HEK293 (cell line): ENCODE data around the gene HRH2.

Source experiments
- CTCF ChIA-PET: fragments of 350-600 bp; formaldehyde crosslinking; extraction: SDS; loops from one replicate; lab custom pipeline; 2021; ENCODE audit warnings: antibody characterized with exemption; lab: Yijun Ruan, JAX
- POLR2A ChIA-PET: fragments of 300-600 bp; formaldehyde crosslinking; extraction: SDS; loops from one replicate; lab custom pipeline; 2020; ENCODE audit warnings: antibody characterized with exemption, inconsistent platforms; lab: Yijun Ruan, JAX
- H3K27ac ChIP-seq: fragments of 200-500 bp; sonication (Bioruptor generic); 2 replicates; pipeline ENCODE4 v1.5.1; 2014; ENCODE audit warnings: low read depth, low read length, control low read depth, inconsistent platforms; ENCODE audit errors: extremely low read depth
- H3K36me3 ChIP-seq, 2 experiments: fragments of 200-500 bp in 1 of 2; sonication (Bioruptor generic) in 1 of 2; 1 replicate in 1 of 2; 2 replicates in 1 of 2; pipeline ENCODE4 v1.5.1; 2014 to 2017; ENCODE audit warnings: inconsistent platforms in 2 of 2, low read length in 2 of 2; ENCODE audit not compliant: control insufficient read depth in 2 of 2, insufficient read depth in 1 of 2
- H3K4me1 ChIP-seq: fragments of 200-500 bp; sonication (Bioruptor generic); 2 replicates; pipeline ENCODE4 v1.5.1; 2014; ENCODE audit warnings: mild to moderate bottlenecking, low read length, inconsistent platforms; ENCODE audit not compliant: control insufficient read depth, insufficient read depth
- H3K4me3 ChIP-seq: 2 replicates; pipeline ENCODE4 v1.5.1; 2011; ENCODE audit warnings: low read depth, mild to moderate bottlenecking, control low read depth, low read length, moderate library complexity
- H3K9me3 ChIP-seq: fragments of 200-500 bp; sonication (Bioruptor generic); 2 replicates; pipeline ENCODE4 v1.5.1; 2014; ENCODE audit warnings: low read depth, low read length, inconsistent platforms; ENCODE audit not compliant: control insufficient read depth, insufficient read depth
- GLI2 ChIP-seq: fragments of 450-650 bp; formaldehyde crosslinking; IDR thresholded peaks from 2 replicates; pipeline ENCODE4; 2017; ENCODE audit warnings: missing biosample characterization, missing genetic modification characterization, low read depth, borderline replicate concordance
- KLF9 ChIP-seq: fragments of 450-650 bp; formaldehyde crosslinking; IDR thresholded peaks from 2 replicates; pipeline ENCODE4 v1.5.1; 2016; ENCODE audit warnings: missing biosample characterization, missing genetic modification characterization, low read depth
- MZF1 ChIP-seq: fragments of 450-650 bp; formaldehyde crosslinking; IDR thresholded peaks from 2 replicates; pipeline ENCODE4 v1.5.1; 2017; ENCODE audit warnings: missing biosample characterization, missing genetic modification characterization, borderline replicate concordance
- SP3 ChIP-seq: fragments of 450-650 bp; formaldehyde crosslinking; IDR thresholded peaks from 2 replicates; pipeline ENCODE4 v1.5.1; 2016; ENCODE audit warnings: missing biosample characterization, missing genetic modification characterization
- TCF7L2 ChIP-seq: IDR thresholded peaks from 2 replicates; pipeline ENCODE4 v1.6.1; 2011; ENCODE audit warnings: low read depth, mild to moderate bottlenecking, inconsistent platforms, low read length, moderate library complexity, borderline replicate concordance
- WT1 ChIP-seq: fragments of 450-650 bp; formaldehyde crosslinking; IDR thresholded peaks from 2 replicates; pipeline ENCODE4 v1.5.1; 2016; ENCODE audit warnings: missing biosample characterization, missing genetic modification characterization
- ZBTB11 ChIP-seq: fragments of 450-650 bp; formaldehyde crosslinking; conservative IDR thresholded peaks from 2 replicates; pipeline ENCODE4 v1.5.1; 2016; ENCODE audit warnings: low read depth, missing biosample characterization, missing genetic modification characterization
- ZBTB48 ChIP-seq: fragments of 450-650 bp; formaldehyde crosslinking; IDR thresholded peaks from 2 replicates; pipeline ENCODE4 v1.5.1; 2016; ENCODE audit warnings: missing biosample characterization, missing genetic modification characterization
- ZFHX2 ChIP-seq: fragments of 450-650 bp; formaldehyde crosslinking; conservative IDR thresholded peaks from 2 replicates; pipeline ENCODE4 v1.5.1; 2016; ENCODE audit warnings: missing biosample characterization, missing genetic modification characterization
- ZFP3 ChIP-seq: fragments of 450-650 bp; formaldehyde crosslinking; IDR thresholded peaks from 2 replicates; pipeline ENCODE4 v1.5.1; 2016; ENCODE audit warnings: low read depth, missing biosample characterization, missing genetic modification characterization
- ZFP37 ChIP-seq: fragments of 450-650 bp; formaldehyde crosslinking; IDR thresholded peaks from 2 replicates; pipeline ENCODE4 v1.5.1; 2016; ENCODE audit warnings: missing biosample characterization, missing genetic modification characterization
- ZNF10 ChIP-seq: fragments of 450-650 bp; formaldehyde crosslinking; IDR thresholded peaks from 2 replicates; pipeline ENCODE4 v1.5.1; 2017; ENCODE audit warnings: missing biosample characterization, missing genetic modification characterization
- ZNF146 ChIP-seq: fragments of 450-650 bp; formaldehyde crosslinking; IDR thresholded peaks from 2 replicates; pipeline ENCODE4 v1.5.1; 2016; ENCODE audit warnings: missing biosample characterization, missing genetic modification characterization
- ZNF221 ChIP-seq: fragments of 450-650 bp; formaldehyde crosslinking; IDR thresholded peaks from 2 replicates; pipeline ENCODE4 v1.5.1; 2017; ENCODE audit warnings: missing biosample characterization, missing genetic modification characterization, borderline replicate concordance
- ZNF248 ChIP-seq: fragments of 450-650 bp; formaldehyde crosslinking; IDR thresholded peaks from 2 replicates; pipeline ENCODE4 v1.5.1; 2017; ENCODE audit warnings: missing biosample characterization, missing genetic modification characterization
- ZNF302 ChIP-seq: fragments of 450-650 bp; formaldehyde crosslinking; IDR thresholded peaks from 2 replicates; pipeline ENCODE4 v1.5.1; 2016; ENCODE audit warnings: missing biosample characterization, missing genetic modification characterization, low read depth
- ZNF324 ChIP-seq: fragments of 450-650 bp; formaldehyde crosslinking; IDR thresholded peaks from 2 replicates; pipeline ENCODE4 v1.5.1; 2016; ENCODE audit warnings: missing biosample characterization, missing genetic modification characterization
- ZNF354C ChIP-seq: fragments of 450-650 bp; formaldehyde crosslinking; IDR thresholded peaks from 2 replicates; pipeline ENCODE4 v1.5.1; 2016; ENCODE audit warnings: missing biosample characterization, missing genetic modification characterization, low read depth, borderline replicate concordance
- ZNF510 ChIP-seq: fragments of 450-650 bp; formaldehyde crosslinking; IDR thresholded peaks from 2 replicates; pipeline ENCODE4 v1.5.1; 2018; ENCODE audit warnings: mild to moderate bottlenecking, missing genetic modification characterization, missing biosample characterization; ENCODE audit not compliant: insufficient replicate concordance
- ZNF571 ChIP-seq: fragments of 450-650 bp; formaldehyde crosslinking; IDR thresholded peaks from 2 replicates; pipeline ENCODE4 v1.5.0; 2017; ENCODE audit warnings: missing biosample characterization, missing genetic modification characterization
- ZNF596 ChIP-seq: fragments of 450-650 bp; IDR thresholded peaks from 2 replicates; pipeline ENCODE4 v1.5.0; 2018; ENCODE audit warnings: missing biosample characterization, mild to moderate bottlenecking, missing genetic modification characterization, moderate library complexity
- ZNF664 ChIP-seq: fragments of 450-650 bp; formaldehyde crosslinking; IDR thresholded peaks from 2 replicates; pipeline ENCODE4 v1.5.1; 2016; ENCODE audit warnings: missing biosample characterization, missing genetic modification characterization
- ZNF76 ChIP-seq: fragments of 450-650 bp; formaldehyde crosslinking; IDR thresholded peaks from 2 replicates; pipeline ENCODE4; 2016; ENCODE audit warnings: low read depth, missing biosample characterization, missing genetic modification characterization, borderline replicate concordance
- ZXDB ChIP-seq: fragments of 450-650 bp; formaldehyde crosslinking; IDR thresholded peaks from 2 replicates; pipeline ENCODE4 v1.5.1; 2016; ENCODE audit warnings: missing biosample characterization, missing genetic modification characterization
- TF ChIP-seq, protein P1 (sequence below): fragments of 450-650 bp; formaldehyde crosslinking; IDR thresholded peaks from 2 replicates; pipeline ENCODE4 v1.5.1; 2016; ENCODE audit warnings: missing biosample characterization, missing genetic modification characterization

Gene HRH2

GRCh38 chr5:175658299-175659145 lies 651 bp downstream of the HRH2 start:
- Histone ChIP-seq H3K9me3 (no peaks in the 10 kb centered on the region), H3K4me3 (no peak overlapping the region), H3K4me1 (peaks cover 3% of the 10 kb centered on the region; the same call in 1 of the 2 replicates), H3K36me3 (no peaks in the 10 kb centered on the region), H3K27ac (no peak overlapping the region)
- CTCF ChIA-PET, result no interaction called here
- no peak for TF ChIP-seq ZNF248 (tag by site-specific recombination)
- TF ChIP-seq ZBTB11, result no peak
- no peak for TF ChIP-seq WT1
- TF ChIP-seq, protein P1, sequence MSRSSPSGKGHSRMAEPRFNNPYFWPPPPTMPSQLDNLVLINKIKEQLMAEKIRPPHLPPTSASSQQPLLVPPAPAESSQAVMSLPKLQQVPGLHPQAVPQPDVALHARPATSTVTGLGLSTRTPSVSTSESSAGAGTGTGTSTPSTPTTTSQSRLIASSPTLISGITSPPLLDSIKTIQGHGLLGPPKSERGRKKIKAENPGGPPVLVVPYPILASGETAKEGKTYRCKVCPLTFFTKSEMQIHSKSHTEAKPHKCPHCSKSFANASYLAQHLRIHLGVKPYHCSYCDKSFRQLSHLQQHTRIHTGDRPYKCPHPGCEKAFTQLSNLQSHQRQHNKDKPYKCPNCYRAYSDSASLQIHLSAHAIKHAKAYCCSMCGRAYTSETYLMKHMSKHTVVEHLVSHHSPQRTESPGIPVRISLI (tag by site-specific recombination), result no peak
- no peak for TF ChIP-seq ZFP37 (tag by site-specific recombination)
- TF ChIP-seq GLI2 (tag by site-specific recombination), result no peak
- no peak for TF ChIP-seq ZNF510 (tag by site-specific recombination)
- no peak for TF ChIP-seq ZXDB (tag by site-specific recombination)
- TF ChIP-seq ZFHX2, result no peak
- TF ChIP-seq MZF1 (tag by site-specific recombination), result no peak
- TF ChIP-seq KLF9 (tag by site-specific recombination), result no peak
- TF ChIP-seq ZNF76 (tag by site-specific recombination), result no peak
- TF ChIP-seq ZNF221 (tag by site-specific recombination), result no peak
- TF ChIP-seq SP3, result no peak
- TF ChIP-seq ZNF596 (tag by site-specific recombination), result no peak
- TF ChIP-seq ZNF324 (tag by site-specific recombination), result no peak
- POLR2A ChIA-PET, result no interaction called here

DNA sequence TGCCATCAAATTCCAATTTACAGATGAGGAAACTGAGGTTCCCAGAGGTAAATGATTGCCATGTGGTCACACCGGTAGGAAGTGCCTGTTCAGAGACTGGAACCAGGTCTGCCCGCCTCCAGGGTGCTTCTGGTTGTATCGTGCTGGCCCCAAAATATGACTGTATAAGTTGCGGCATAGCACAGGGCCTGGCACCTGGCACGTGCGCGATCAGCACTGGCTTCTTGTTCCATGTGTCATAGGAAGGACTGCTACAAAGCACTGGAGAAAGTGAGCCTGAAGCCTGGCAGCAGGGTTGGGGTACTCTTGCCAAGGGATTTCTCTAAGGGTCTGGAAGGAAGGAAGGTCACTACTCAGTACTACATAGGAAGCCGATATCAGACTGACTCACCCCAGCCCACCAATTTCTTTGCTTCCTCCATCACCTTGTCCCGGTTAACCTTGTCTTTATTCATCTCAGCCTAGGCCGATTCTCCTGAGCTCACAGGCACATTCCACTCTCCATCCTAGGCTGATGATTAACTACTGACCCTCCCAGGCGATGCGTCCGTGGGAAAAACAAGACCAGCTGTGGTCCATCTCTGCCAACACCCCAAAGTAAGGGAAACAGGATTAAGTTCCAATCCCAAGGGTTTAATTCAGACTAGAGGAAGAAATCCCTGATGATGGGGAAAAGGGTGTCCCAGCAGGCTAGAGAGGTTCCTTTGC lies 1.8 kb downstream of the HRH2 start:
- TF ChIP-seq ZNF354C (no peak), ZNF146 (tag by site-specific recombination) (no peak), ZNF571 (no peak), ZFP3 (no peak), ZNF10 (no peak), TCF7L2 (no peak), ZNF664 (tag by site-specific recombination) (no peak), ZNF302 (tag by site-specific recombination) (no peak), ZBTB48 (tag by site-specific recombination) (no peak)
- H3K4me3 ChIP-seq, result no peak overlapping the region
- no peaks in the 10 kb centered on the region for H3K9me3 ChIP-seq
- H3K36me3 ChIP-seq, result no peaks in the 10 kb centered on the region
- CTCF ChIA-PET, result no interaction called here
- H3K4me1 ChIP-seq, result peaks cover 3% of the 10 kb centered on the region; the same call in 1 of the 2 replicates
- H3K27ac ChIP-seq, result no peak overlapping the region
- POLR2A ChIA-PET, result no interaction called here
